Ishikawa (cell line): ENCODE results near the gene RTKN2.

ENCODE experiments used
- CEBPB ChIP-seq: IDR thresholded peaks from 2 replicates; pipeline ENCODE4 v1.6.1; 2012
- CREB1 ChIP-seq: IDR thresholded peaks from 2 replicates; pipeline ENCODE4 v1.6.1; 2012; ENCODE audit warnings: low read depth
- EP300 ChIP-seq: IDR thresholded peaks from 2 replicates; pipeline ENCODE4 v1.6.1; 2012; ENCODE audit warnings: borderline replicate concordance
- FOXM1 ChIP-seq: IDR thresholded peaks from 2 replicates; pipeline ENCODE4 v1.6.1; 2012; ENCODE audit warnings: low read depth, borderline replicate concordance
- TAF1 ChIP-seq: IDR thresholded peaks from 2 replicates; pipeline ENCODE4 v1.6.1; 2012; ENCODE audit warnings: low read depth, mild to moderate bottlenecking
- TCF12 ChIP-seq: IDR thresholded peaks from 2 replicates; pipeline ENCODE4 v1.6.1; 2012; ENCODE audit warnings: low read depth
- TEAD4 ChIP-seq: IDR thresholded peaks from 2 replicates; pipeline ENCODE4 v1.6.1; 2012
- TF ChIP-seq, protein P1 (sequence below): IDR thresholded peaks from 2 replicates; pipeline ENCODE4 v1.6.1; 2012; ENCODE audit warnings: low read depth, mild to moderate bottlenecking

DNA sequence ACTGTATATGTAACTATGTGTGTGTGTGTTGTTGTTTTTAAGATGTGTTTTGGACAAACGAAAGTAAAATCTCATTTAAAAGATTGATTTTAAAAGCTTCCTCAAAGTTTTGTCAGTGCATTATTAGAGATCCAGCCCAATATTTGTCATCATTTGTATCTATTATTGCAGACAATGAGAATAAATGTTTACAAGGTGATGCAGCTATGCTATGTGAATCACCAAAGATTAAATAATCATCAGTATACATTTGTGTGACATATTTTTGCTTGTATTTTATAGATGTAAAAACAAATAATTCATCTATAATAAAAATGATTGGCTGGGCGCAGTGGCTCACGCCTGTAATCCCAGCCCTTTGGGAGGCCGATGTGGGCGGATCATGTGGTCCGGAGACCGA is 35.3 kb upstream of the RTKN2 start:
- TF ChIP-seq CEBPB (no peak), TEAD4 (no peak), TCF12 (no peak), TAF1 (no peak), EP300 (no peak), CREB1 (no peak), FOXM1 (no peak)
- TF ChIP-seq, protein P1, sequence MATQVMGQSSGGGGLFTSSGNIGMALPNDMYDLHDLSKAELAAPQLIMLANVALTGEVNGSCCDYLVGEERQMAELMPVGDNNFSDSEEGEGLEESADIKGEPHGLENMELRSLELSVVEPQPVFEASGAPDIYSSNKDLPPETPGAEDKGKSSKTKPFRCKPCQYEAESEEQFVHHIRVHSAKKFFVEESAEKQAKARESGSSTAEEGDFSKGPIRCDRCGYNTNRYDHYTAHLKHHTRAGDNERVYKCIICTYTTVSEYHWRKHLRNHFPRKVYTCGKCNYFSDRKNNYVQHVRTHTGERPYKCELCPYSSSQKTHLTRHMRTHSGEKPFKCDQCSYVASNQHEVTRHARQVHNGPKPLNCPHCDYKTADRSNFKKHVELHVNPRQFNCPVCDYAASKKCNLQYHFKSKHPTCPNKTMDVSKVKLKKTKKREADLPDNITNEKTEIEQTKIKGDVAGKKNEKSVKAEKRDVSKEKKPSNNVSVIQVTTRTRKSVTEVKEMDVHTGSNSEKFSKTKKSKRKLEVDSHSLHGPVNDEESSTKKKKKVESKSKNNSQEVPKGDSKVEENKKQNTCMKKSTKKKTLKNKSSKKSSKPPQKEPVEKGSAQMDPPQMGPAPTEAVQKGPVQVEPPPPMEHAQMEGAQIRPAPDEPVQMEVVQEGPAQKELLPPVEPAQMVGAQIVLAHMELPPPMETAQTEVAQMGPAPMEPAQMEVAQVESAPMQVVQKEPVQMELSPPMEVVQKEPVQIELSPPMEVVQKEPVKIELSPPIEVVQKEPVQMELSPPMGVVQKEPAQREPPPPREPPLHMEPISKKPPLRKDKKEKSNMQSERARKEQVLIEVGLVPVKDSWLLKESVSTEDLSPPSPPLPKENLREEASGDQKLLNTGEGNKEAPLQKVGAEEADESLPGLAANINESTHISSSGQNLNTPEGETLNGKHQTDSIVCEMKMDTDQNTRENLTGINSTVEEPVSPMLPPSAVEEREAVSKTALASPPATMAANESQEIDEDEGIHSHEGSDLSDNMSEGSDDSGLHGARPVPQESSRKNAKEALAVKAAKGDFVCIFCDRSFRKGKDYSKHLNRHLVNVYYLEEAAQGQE: no peak
